GM18873 (cell line): ENCODE results near the gene HTR2C.
"Not testable (repeated sequence)": the region's sequence is repeated elsewhere in the genome, so short reads cannot be mapped to it uniquely, and the experiment has no call there.

Experiments used
- ATAC-seq: cut with Tn5 transposase; IDR thresholded peaks from one replicate; pipeline ENCODE4 v1.9.1; 2021; ENCODE audit warnings: mild to moderate bottlenecking, moderate library complexity, moderate number of reproducible peaks; ENCODE audit not compliant: unreplicated experiment, low FRiP score

The HTR2C gene

DNA sequence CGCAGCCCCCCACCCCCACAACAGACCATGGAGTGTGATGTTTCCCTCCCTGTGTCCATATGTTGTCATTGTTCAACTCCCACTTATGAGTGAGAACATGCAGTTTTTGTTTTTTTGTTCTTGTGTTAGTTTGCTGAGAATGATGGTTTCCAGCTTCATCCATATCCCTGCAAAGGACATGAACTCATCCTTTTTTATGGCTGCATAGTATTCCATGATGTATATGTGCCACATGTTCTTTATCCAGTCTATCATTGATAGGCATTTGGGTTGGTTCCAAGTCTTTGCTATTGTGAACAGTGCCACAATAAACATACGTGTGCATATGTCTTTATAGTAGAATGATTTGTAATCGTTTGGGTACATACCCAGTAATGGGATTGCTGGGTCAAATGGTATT lies 353.2 kb downstream of the HTR2C start:
- not testable (repeated sequence) for ATAC-seq

DNA sequence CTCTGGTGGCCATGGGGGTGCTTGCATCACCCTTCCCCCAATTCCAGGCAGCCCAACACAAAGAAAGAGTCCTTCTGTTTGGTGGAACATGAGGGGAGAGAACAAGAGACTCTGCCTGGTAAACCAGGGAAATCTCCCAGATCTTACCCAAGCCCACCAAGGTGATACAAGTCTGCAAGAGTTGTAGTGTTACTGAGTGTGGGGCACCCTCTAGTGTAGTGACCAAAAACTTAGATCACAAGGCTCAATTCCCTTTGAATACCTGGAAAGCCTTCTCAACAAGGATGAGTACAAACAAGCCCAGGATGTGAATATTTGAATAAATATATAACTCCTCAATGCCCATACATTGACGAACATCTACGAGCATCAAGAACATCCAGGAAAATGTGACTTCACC lies 368.8 kb downstream of the HTR2C start:
- ATAC-seq: no peak
